ENCODE data around the gene FBF1.
A peak's percentile ranks its signal among the peaks of the same experiment; 100 is the strongest.

The FBF1 gene

DNA sequence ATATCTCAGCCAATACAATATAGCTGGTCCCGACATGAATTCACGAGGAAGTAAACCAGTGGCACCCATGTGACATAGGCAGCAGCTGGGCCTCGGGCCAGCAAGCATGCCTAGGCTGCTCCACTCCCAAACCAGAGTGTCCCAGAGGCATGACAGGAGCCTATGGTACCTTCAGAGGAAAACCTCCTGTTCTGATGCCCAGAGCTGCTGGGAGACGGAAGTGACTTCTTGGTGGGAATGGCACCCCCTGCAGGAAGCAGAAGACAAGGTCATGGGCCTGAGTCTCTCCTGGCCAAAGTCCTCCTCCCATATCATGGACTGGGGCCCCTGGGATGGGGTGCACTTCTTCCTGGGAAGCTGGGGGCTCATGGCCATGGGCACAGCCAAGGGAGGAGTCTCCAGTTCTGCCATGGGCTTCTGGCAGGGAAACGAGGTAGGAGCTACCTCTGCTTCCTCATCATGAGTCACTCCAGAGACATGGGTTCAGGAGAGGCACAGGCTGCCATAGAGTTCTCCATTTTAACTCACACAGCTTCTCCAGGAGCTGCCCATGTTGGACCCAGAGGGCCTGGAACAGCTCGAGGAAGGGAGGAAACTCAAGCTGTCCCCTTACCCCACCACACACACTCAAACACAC lies 13.4 kb downstream of the FBF1 start:
- no peaks in the 10 kb centered on the region for H4K20me1 ChIP-seq (ENCODE audit: control insufficient read depth, insufficient read depth, low read depth, low read length)
- H3K4me2 ChIP-seq (ENCODE audit: low read length): no peak overlapping the region
- no peak overlapping the region for H3K27ac ChIP-seq (ENCODE audit: low read depth, low read length)

DNA sequence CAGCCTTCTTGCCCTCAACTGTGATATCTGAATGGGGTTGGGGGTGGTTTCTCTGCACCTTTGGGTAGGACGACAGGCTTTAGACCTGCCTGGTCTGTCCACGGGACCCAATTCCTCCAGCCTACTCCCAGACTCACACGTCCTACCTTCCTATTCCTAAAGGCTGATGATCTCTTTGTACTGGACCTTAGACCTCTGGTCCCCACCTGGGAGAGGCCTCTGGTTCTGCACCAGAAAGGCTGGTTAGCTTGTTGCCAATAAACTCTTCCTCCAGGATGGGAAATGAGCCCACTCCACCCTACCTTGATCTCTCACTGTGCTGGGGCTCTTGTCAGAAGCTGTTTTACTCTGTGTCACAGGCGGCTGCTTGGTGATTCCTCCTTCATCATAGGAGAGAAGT lies 14.4 kb downstream of the FBF1 start:
- H3K4me3 ChIP-seq (ENCODE audit: low read length): no peak overlapping the region

More for the DNA sequence above, 13.4 kb downstream of the FBF1 start:
- no peaks in the 10 kb centered on the region for H3K79me2 ChIP-seq (ENCODE audit: control insufficient read depth, low read length)
- no peaks in the 10 kb centered on the region for H3K27me3 ChIP-seq (ENCODE audit: control insufficient read depth, low read length)
- no peaks in the 10 kb centered on the region for H3K9me2 ChIP-seq (replicated peaks; ENCODE audit: control insufficient read depth, low read length)
- H3K4me3 ChIP-seq (ENCODE audit: low read length): no peak overlapping the region
- no peaks in the 10 kb centered on the region for H3K9me3 ChIP-seq (ENCODE audit: control insufficient read depth, insufficient read depth, low read length)
- TF ChIP-seq EZH2phosphoT487 (IDR thresholded peaks at IDR 0.05; ENCODE audit: borderline replicate concordance, low read length): no peak
- TF ChIP-seq, protein P1, sequence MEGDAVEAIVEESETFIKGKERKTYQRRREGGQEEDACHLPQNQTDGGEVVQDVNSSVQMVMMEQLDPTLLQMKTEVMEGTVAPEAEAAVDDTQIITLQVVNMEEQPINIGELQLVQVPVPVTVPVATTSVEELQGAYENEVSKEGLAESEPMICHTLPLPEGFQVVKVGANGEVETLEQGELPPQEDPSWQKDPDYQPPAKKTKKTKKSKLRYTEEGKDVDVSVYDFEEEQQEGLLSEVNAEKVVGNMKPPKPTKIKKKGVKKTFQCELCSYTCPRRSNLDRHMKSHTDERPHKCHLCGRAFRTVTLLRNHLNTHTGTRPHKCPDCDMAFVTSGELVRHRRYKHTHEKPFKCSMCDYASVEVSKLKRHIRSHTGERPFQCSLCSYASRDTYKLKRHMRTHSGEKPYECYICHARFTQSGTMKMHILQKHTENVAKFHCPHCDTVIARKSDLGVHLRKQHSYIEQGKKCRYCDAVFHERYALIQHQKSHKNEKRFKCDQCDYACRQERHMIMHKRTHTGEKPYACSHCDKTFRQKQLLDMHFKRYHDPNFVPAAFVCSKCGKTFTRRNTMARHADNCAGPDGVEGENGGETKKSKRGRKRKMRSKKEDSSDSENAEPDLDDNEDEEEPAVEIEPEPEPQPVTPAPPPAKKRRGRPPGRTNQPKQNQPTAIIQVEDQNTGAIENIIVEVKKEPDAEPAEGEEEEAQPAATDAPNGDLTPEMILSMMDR (IDR thresholded peaks at IDR 0.05; ENCODE audit: low read depth, low read length, poor library complexity, severe bottlenecking): peak; percentile 60
- H3F3A ChIP-seq (ENCODE audit: control insufficient read depth, insufficient read depth): no peaks in the 10 kb centered on the region
- no peaks in the 10 kb centered on the region; the same call in 1 of the 2 replicates for H3K4me1 ChIP-seq (ENCODE audit: control insufficient read depth, low read length)
- H3K36me3 ChIP-seq (ENCODE audit: control insufficient read depth, low read length): peaks cover 5% of the 10 kb centered on the region

DNA sequence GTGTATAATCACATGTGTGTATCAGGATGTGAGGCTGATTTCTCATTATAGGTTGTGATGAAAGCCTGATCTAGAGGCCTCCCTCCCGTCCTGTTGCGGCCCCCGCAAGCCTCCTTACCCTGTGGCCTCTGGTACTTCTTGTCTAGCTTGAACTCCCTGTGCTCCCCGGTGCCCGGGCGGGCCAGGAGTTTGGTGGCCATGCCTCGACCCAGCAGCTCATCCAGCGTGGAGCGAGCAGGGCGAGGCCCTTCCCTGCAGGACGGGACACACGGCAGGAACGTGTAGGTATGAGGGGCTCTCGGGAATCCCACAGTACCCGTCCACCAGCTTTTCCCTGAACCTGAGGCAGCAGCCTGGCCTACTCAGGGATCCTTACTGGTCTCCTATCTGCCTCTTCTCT lies 14.9 kb downstream of the FBF1 start:
- no peaks in the 10 kb centered on the region; the same call in 1 of the 2 replicates for H3K4me1 ChIP-seq (ENCODE audit: control insufficient read depth, low read length)
- H3K9me2 ChIP-seq (replicated peaks; ENCODE audit: control insufficient read depth, low read length): no peaks in the 10 kb centered on the region
- H3K36me3 ChIP-seq (ENCODE audit: control insufficient read depth, low read length): peaks cover 5% of the 10 kb centered on the region
- no peak overlapping the region for H3K4me3 ChIP-seq (ENCODE audit: low read length)
- no peaks in the 10 kb centered on the region for H4K20me1 ChIP-seq (ENCODE audit: control insufficient read depth, insufficient read depth, low read depth, low read length)
- TF ChIP-seq EZH2phosphoT487 (IDR thresholded peaks at IDR 0.05; ENCODE audit: borderline replicate concordance, low read length): no peak
- TF ChIP-seq, protein P1 (IDR thresholded peaks at IDR 0.05; ENCODE audit: low read depth, low read length, poor library complexity, severe bottlenecking): no peak
- no peaks in the 10 kb centered on the region for H3K9me3 ChIP-seq (ENCODE audit: control insufficient read depth, insufficient read depth, low read length)
- H3K79me2 ChIP-seq (ENCODE audit: control insufficient read depth, low read length): no peaks in the 10 kb centered on the region
- no peaks in the 10 kb centered on the region for H3K27me3 ChIP-seq (ENCODE audit: control insufficient read depth, low read length)
- H3K4me2 ChIP-seq (ENCODE audit: low read length): no peak overlapping the region
- H3F3A ChIP-seq (ENCODE audit: control insufficient read depth, insufficient read depth): no peaks in the 10 kb centered on the region
- no peak overlapping the region for H3K27ac ChIP-seq (ENCODE audit: low read depth, low read length)

More for the DNA sequence above, 14.4 kb downstream of the FBF1 start:
- Histone ChIP-seq H3K36me3 (ENCODE audit: control insufficient read depth, low read length) (peaks cover 5% of the 10 kb centered on the region), H3K9me3 (ENCODE audit: control insufficient read depth, insufficient read depth, low read length) (no peaks in the 10 kb centered on the region), H3K27me3 (ENCODE audit: control insufficient read depth, low read length) (no peaks in the 10 kb centered on the region), H3K79me2 (ENCODE audit: control insufficient read depth, low read length) (no peaks in the 10 kb centered on the region), H4K20me1 (ENCODE audit: control insufficient read depth, insufficient read depth, low read depth, low read length) (no peaks in the 10 kb centered on the region), H3K27ac (ENCODE audit: low read depth, low read length) (no peak overlapping the region), H3K9me2 (replicated peaks; ENCODE audit: control insufficient read depth, low read length) (no peaks in the 10 kb centered on the region), H3K4me2 (ENCODE audit: low read length) (no peak overlapping the region), H3F3A (ENCODE audit: control insufficient read depth, insufficient read depth) (no peaks in the 10 kb centered on the region), H3K4me1 (ENCODE audit: control insufficient read depth, low read length) (no peaks in the 10 kb centered on the region; the same call in 1 of the 2 replicates)
- TF ChIP-seq, protein P1 (IDR thresholded peaks at IDR 0.05; ENCODE audit: low read depth, low read length, poor library complexity, severe bottlenecking): no peak
- no peak for TF ChIP-seq EZH2phosphoT487 (IDR thresholded peaks at IDR 0.05; ENCODE audit: borderline replicate concordance, low read length)
